A673 (cell line): ENCODE results near the gene MIF. TPM values are rescaled to one million over a fixed set of nuclear protein-coding genes. Genes with fewer than 3 reads are reported as not detected.

Experiments
- BruUV-seq: library from RNA; stranded (reverse); fragments of 400-500 nt; replicated peaks from 2 replicates; lab custom pipeline; 2021; lab: Mats Ljungman, UMichigan
- CTCF ChIA-PET: fragments of 300-600 bp; sonication (Branson Sonifier 250); formaldehyde crosslinking; loops from one replicate; lab custom pipeline; 2022; ENCODE audit warnings: antibody characterized with exemption; lab: Charles Lee
- POLR2A ChIA-PET: fragments of 300-600 bp; sonication (Branson Sonifier 250); formaldehyde crosslinking; loops from one replicate; lab custom pipeline; 2022; ENCODE audit warnings: antibody characterized with exemption; ENCODE audit not compliant: low non-redundant PET; lab: Charles Lee
- DNase-seq: peaks from one replicate; pipeline ENCODE4 v3.0.0-alpha.2; 2015; ENCODE audit warnings: low spot score
- H3K27ac ChIP-seq: fragments of 200-600 bp; sonication (generic); 2 replicates; pipeline ENCODE4 v1.5.1; 2016; ENCODE audit warnings: mixed run types, low read depth, mild to moderate bottlenecking, mixed read lengths, antibody characterized with exemption, low read length; ENCODE audit not compliant: poor library complexity, severe bottlenecking
- H3K27me3 ChIP-seq: fragments of 200-600 bp; sonication (generic); replicated peaks from 2 replicates; pipeline ENCODE4 v1.6.1; 2017; ENCODE audit warnings: mixed run types, low read depth, mild to moderate bottlenecking, mixed read lengths, antibody characterized with exemption, low read length; ENCODE audit not compliant: insufficient read depth, poor library complexity
- H3K36me3 ChIP-seq: fragments of 200-600 bp; sonication (generic); 2 replicates; pipeline ENCODE4 v1.6.1; 2016; ENCODE audit warnings: mixed run types, mild to moderate bottlenecking, mixed read lengths, antibody characterized with exemption, low read length; ENCODE audit not compliant: insufficient read depth, poor library complexity, severe bottlenecking
- H3K4me1 ChIP-seq: fragments of 200-600 bp; sonication (generic); 2 replicates; pipeline ENCODE4 v1.6.1; 2017; ENCODE audit warnings: mixed run types, mild to moderate bottlenecking, mixed read lengths, antibody characterized with exemption, low read length; ENCODE audit not compliant: insufficient read depth, poor library complexity, severe bottlenecking
- H3K4me3 ChIP-seq: fragments of 200-600 bp; sonication (generic); 2 replicates; pipeline ENCODE4 v1.5.1; 2016; ENCODE audit warnings: low read depth, mixed run types, mild to moderate bottlenecking, mixed read lengths, low read length; ENCODE audit not compliant: poor library complexity, severe bottlenecking
- H3K9me3 ChIP-seq: fragments of 200-600 bp; sonication (generic); 2 replicates; pipeline ENCODE4 v1.6.1; 2016; ENCODE audit warnings: mixed run types, low read depth, mild to moderate bottlenecking, mixed read lengths, antibody characterized with exemption, low read length; ENCODE audit not compliant: poor library complexity, severe bottlenecking
- CTCF ChIP-seq: fragments of 300-800, 200-600 bp; sonication (generic); conservative IDR thresholded peaks from 2 replicates; pipeline ENCODE4 v1.5.1; 2017; ENCODE audit warnings: low read depth, mild to moderate bottlenecking, antibody characterized with exemption, low read length, moderate library complexity, mixed read lengths
- EZH2 ChIP-seq: fragments of 200-600 bp; sonication (generic); IDR thresholded peaks from 2 replicates; pipeline ENCODE4 v1.6.1; 2017; ENCODE audit warnings: borderline replicate concordance, low read depth, mild to moderate bottlenecking, mixed read lengths, antibody characterized with exemption, low read length; ENCODE audit not compliant: poor library complexity, severe bottlenecking
- intact Hi-C: fragments of 100-400 bp; cut with micrococcal nuclease; formaldehyde crosslinking; loops from one replicate; pipeline ENCODE4 v1.10.0; 2022; ENCODE audit not compliant: unreplicated experiment
- total RNA-seq: library from RNA; stranded (reverse); gene quantifications from 2 replicates; pipeline ENCODE4 v1.2.3, GENCODE V29; 2021

The MIF gene
- total RNA-seq, 1 experiment from 2014 or later, result 802 TPM

- ChIA-PET POLR2A (no interaction called here), CTCF (no interaction called here)
- Histone ChIP-seq H3K4me1 (peaks cover 24% of the 10 kb centered on the region), H3K4me3 (no peak overlapping the region), H3K27me3 (no peaks in the 10 kb centered on the region), H3K9me3 (no peaks in the 10 kb centered on the region), H3K27ac (peak overlapping the region; percentile 32), H3K36me3 (no peaks in the 10 kb centered on the region)
- TF ChIP-seq CTCF, result no peak
- no peak for TF ChIP-seq EZH2
- DNase-seq, result no peak
- intact Hi-C loops, result no loop called here
- no TSS peak for BruUV-seq
These were observed 14.5 kb downstream of the MIF start for GRCh38 chr22:23908587-23909205.

- intact Hi-C loops, result no loop called here
- Histone ChIP-seq H3K9me3 (no peaks in the 10 kb centered on the region), H3K27me3 (no peaks in the 10 kb centered on the region), H3K4me1 (peaks cover 28% of the 10 kb centered on the region), H3K4me3 (no peak overlapping the region), H3K36me3 (no peaks in the 10 kb centered on the region), H3K27ac (peak overlapping the region; percentile 32)
- no peak for TF ChIP-seq EZH2
- TF ChIP-seq CTCF, result no peak
- POLR2A ChIA-PET, result interaction anchor here (0.6 kb wide), 1 partner anchor 20 kb away, joined by 3 read pairs; no protein-coding TSS in a partner anchor
- CTCF ChIA-PET, result no interaction called here
- no peak for DNase-seq
- no TSS peak for BruUV-seq
These were observed 15.2 kb downstream of the MIF start for GRCh38 chr22:23909296-23909898.

GRCh38 chr22:23910496-23911190, 16.5 kb downstream of the MIF start:
- no peaks in the 10 kb centered on the region for H3K9me3 ChIP-seq
- POLR2A ChIA-PET, result no interaction called here

More at GRCh38 chr22:23910496-23911190, 16.5 kb downstream of the MIF start:
- Histone ChIP-seq H3K27me3 (no peaks in the 10 kb centered on the region), H3K36me3 (no peaks in the 10 kb centered on the region), H3K4me1 (peaks cover 40% of the 10 kb centered on the region), H3K27ac (no peak overlapping the region), H3K4me3 (no peak overlapping the region)
- no peak for TF ChIP-seq CTCF
- no peak for TF ChIP-seq EZH2
- intact Hi-C loops, result no loop called here
- DNase-seq, result no peak
- BruUV-seq, result no TSS peak
- CTCF ChIA-PET, result no interaction called here
